ENCODE measurements around the gene TRIM6. TPM values are rescaled to one million over a fixed set of nuclear protein-coding genes. Genes with fewer than 3 reads are reported as not detected.
"Not testable (repeated sequence)": the region's sequence is repeated elsewhere in the genome, so short reads cannot be mapped to it uniquely, and the experiment has no call there.

Gene TRIM6
- total and polyA plus RNA-seq, 4 donors = 2.1 to 6.3 (median 4.3) TPM

DNA sequence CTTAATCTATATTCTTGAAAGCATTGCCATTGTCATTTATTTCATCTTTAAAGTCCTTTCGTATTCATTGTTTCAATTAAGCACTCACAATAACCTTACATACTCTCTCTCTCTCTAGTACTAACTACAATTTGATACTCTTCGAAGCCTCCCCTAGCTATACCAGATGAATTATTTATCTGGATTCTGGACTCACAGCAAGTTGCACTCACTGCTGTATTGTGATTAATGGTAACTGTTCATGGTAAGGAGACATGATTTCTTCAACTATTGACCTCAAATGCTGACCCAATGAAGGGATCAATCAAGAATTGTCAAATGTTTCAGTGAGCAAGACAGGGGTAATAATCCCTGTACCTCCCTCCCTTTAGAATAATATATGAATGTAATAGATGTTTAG is 21.8 kb upstream of the TRIM6 start:
- WGBS, 2 donors = 87 to 89% methylated on average over 2 of the region's 2 CpGs
- Histone ChIP-seq H3K4me1 (ENCODE audit: control insufficient read depth in 1 of 2, insufficient read depth in 2 of 2, low read length in 2 of 2) (no peaks in the 10 kb centered on the region), H3K4me3 (ENCODE audit: low read length in 2 of 2) (no peak overlapping the region), H3K36me3 (ENCODE audit: control insufficient read depth in 1 of 2, insufficient read depth in 2 of 2, low read length in 1 of 2) (no peaks in the 10 kb centered on the region), H3K9me3 (ENCODE audit: control insufficient read depth, low read length) (no peaks in the 10 kb centered on the region), H3K27ac (ENCODE audit: low read depth in 1 of 2, low read length in 2 of 2) (no peak overlapping the region), H3K27me3 (ENCODE audit: control insufficient read depth in 1 of 2, insufficient read depth in 2 of 2, low read length in 1 of 2) (no peaks in the 10 kb centered on the region)
- DNase-seq (no peak), ATAC-seq (ENCODE audit: low FRiP score) (no peak)
- intact Hi-C loops (cut with DNase I) = no loop called here

- H3K9me3 ChIP-seq (ENCODE audit: control insufficient read depth, low read length) = no peaks in the 10 kb centered on the region
- ATAC-seq (ENCODE audit: low FRiP score) = no peak
- H3K4me1 ChIP-seq (ENCODE audit: control insufficient read depth in 1 of 2, insufficient read depth in 2 of 2, low read length in 2 of 2) = no peaks in the 10 kb centered on the region
- H3K36me3 ChIP-seq (ENCODE audit: control insufficient read depth in 1 of 2, insufficient read depth in 2 of 2, low read length in 1 of 2) = no peaks in the 10 kb centered on the region
- no peaks in the 10 kb centered on the region for H3K27me3 ChIP-seq (ENCODE audit: control insufficient read depth in 1 of 2, insufficient read depth in 2 of 2, low read length in 1 of 2)
- WGBS, 2 donors = 65 to 74% methylated on average over 4 of the region's 4 CpGs
- no peak for DNase-seq
- intact Hi-C loops (cut with DNase I) = no loop called here
- no peak overlapping the region for H3K4me3 ChIP-seq (ENCODE audit: low read length in 2 of 2)
- no peak overlapping the region for H3K27ac ChIP-seq (ENCODE audit: low read depth in 1 of 2, low read length in 2 of 2)
These were observed 21.3 kb upstream of the TRIM6 start for GRCh38 chr11:5575152-5575551.

DNA sequence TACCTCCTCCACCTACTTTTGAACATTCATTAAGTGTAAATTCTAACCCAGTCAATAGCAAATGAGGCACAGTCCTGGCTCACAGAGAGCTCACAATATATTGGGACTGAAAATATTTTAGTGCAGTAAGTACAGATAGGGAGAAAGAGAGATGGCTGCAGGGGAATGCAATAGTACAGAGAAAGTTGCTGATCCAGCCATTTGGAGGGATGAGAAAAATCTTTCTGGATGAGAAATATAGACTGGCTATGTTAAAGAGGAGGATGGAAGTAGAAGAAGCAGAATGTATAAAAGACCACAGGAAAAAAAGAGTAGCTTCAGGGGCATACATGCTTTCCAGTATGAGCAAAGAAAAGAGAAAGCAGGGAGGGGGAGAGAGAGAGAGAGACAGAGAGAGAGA is 19.3 kb upstream of the TRIM6 start:
- intact Hi-C loops (cut with DNase I) = no loop called here
- no peaks in the 10 kb centered on the region for H3K27me3 ChIP-seq (ENCODE audit: control insufficient read depth in 1 of 2, insufficient read depth in 2 of 2, low read length in 1 of 2)
- H3K4me1 ChIP-seq (ENCODE audit: control insufficient read depth in 1 of 2, insufficient read depth in 2 of 2, low read length in 2 of 2) = no peaks in the 10 kb centered on the region
- H3K4me3 ChIP-seq (ENCODE audit: low read length in 2 of 2) = no peak overlapping the region
- H3K36me3 ChIP-seq (ENCODE audit: control insufficient read depth in 1 of 2, insufficient read depth in 2 of 2, low read length in 1 of 2) = no peaks in the 10 kb centered on the region
- H3K9me3 ChIP-seq (ENCODE audit: control insufficient read depth, low read length) = no peaks in the 10 kb centered on the region
- ATAC-seq (ENCODE audit: low FRiP score) = no peak
- DNase-seq = no peak
- H3K27ac ChIP-seq (ENCODE audit: low read depth in 1 of 2, low read length in 2 of 2) = no peak overlapping the region

- Histone ChIP-seq H3K36me3 (ENCODE audit: control insufficient read depth in 1 of 2, insufficient read depth in 2 of 2, low read length in 1 of 2) (no peaks in the 10 kb centered on the region), H3K4me3 (ENCODE audit: low read length in 2 of 2) (no peak within 1 kb of the TSS), H3K9me3 (ENCODE audit: control insufficient read depth, low read length) (no peaks in the 10 kb centered on the region), H3K27ac (ENCODE audit: low read depth in 1 of 2, low read length in 2 of 2) (no peak within 1 kb of the TSS), H3K27me3 (ENCODE audit: control insufficient read depth in 1 of 2, insufficient read depth in 2 of 2, low read length in 1 of 2) (no peaks in the 10 kb centered on the region), H3K4me1 (ENCODE audit: control insufficient read depth in 1 of 2, insufficient read depth in 2 of 2, low read length in 2 of 2) (no peaks in the 10 kb centered on the region)
- DNase-seq (no peak), ATAC-seq (ENCODE audit: low FRiP score) (no peak)
- WGBS, 2 donors = 95 to 96% methylated on average over 8 of the region's 8 CpGs
- intact Hi-C loops (cut with DNase I) = no loop called here
These were observed 15.9 kb upstream of the TRIM6 start, which contains the start of gene OR52B6 for GRCh38 chr11:5580577-5580976. Gene OR52B6 (plus strand): TSS chr11:5580877. CDS start chr11:5580877, 0 bp downstream.

- Histone ChIP-seq H3K4me3 (ENCODE audit: low read length in 2 of 2) (no peak overlapping the region), H3K36me3 (ENCODE audit: control insufficient read depth in 1 of 2, insufficient read depth in 2 of 2, low read length in 1 of 2) (no peaks in the 10 kb centered on the region), H3K27ac (ENCODE audit: low read depth in 1 of 2, low read length in 2 of 2) (no peak overlapping the region), H3K9me3 (ENCODE audit: control insufficient read depth, low read length) (no peaks in the 10 kb centered on the region), H3K27me3 (ENCODE audit: control insufficient read depth in 1 of 2, insufficient read depth in 2 of 2, low read length in 1 of 2) (no peaks in the 10 kb centered on the region), H3K4me1 (ENCODE audit: control insufficient read depth in 1 of 2, insufficient read depth in 2 of 2, low read length in 2 of 2) (no peaks in the 10 kb centered on the region)
- DNase-seq (no peak), ATAC-seq (ENCODE audit: low FRiP score) (no peak)
- intact Hi-C loops (cut with DNase I) = no loop called here
- 85 to 86% methylated on average over 4 of the region's 4 CpGs for WGBS, 2 donors
These were observed 15.4 kb upstream of the TRIM6 start for GRCh38 chr11:5581014-5581413.

- intact Hi-C loops (cut with DNase I); H3K36me3 ChIP-seq (ENCODE audit: control insufficient read depth in 1 of 2, insufficient read depth in 2 of 2, low read length in 1 of 2); H3K27ac ChIP-seq (ENCODE audit: low read depth in 1 of 2, low read length in 2 of 2); H3K4me3 ChIP-seq (ENCODE audit: low read length in 2 of 2); H3K9me3 ChIP-seq (ENCODE audit: control insufficient read depth, low read length); H3K4me1 ChIP-seq (ENCODE audit: control insufficient read depth in 1 of 2, insufficient read depth in 2 of 2, low read length in 2 of 2); ATAC-seq (ENCODE audit: low FRiP score); H3K27me3 ChIP-seq (ENCODE audit: control insufficient read depth in 1 of 2, insufficient read depth in 2 of 2, low read length in 1 of 2); DNase-seq: not testable (repeated sequence)
- WGBS, 2 donors = 71 to 88% methylated on average over 5 of the region's 5 CpGs
These were observed 12.0 kb upstream of the TRIM6 start for GRCh38 chr11:5584458-5584857.

DNA sequence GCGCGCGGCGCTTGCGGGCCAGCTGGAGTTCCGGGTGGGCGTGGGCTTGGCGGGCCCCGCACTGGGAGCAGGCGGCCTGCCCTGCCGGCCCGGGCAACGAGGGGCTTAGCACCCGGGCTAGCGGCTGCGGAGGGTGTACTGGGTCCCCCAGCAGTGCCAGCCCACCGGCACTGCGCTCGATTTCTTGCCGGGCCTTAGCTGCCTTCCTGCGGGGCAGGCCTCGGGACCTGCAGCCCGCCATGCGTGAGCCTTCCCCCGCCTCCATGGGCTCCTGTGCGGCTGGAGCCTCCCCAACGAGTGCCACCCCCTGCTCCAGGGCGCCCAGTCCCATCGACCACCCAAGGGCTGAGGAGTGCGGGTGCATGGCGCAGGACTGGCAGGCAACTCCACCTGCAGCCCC is 6.5 kb upstream of the TRIM6 start:
- H3K9me3 ChIP-seq (ENCODE audit: control insufficient read depth, low read length); intact Hi-C loops (cut with DNase I); H3K27ac ChIP-seq (ENCODE audit: low read depth in 1 of 2, low read length in 2 of 2); H3K36me3 ChIP-seq (ENCODE audit: control insufficient read depth in 1 of 2, insufficient read depth in 2 of 2, low read length in 1 of 2); H3K4me1 ChIP-seq (ENCODE audit: control insufficient read depth in 1 of 2, insufficient read depth in 2 of 2, low read length in 2 of 2); ATAC-seq (ENCODE audit: low FRiP score); H3K4me3 ChIP-seq (ENCODE audit: low read length in 2 of 2); DNase-seq; H3K27me3 ChIP-seq (ENCODE audit: control insufficient read depth in 1 of 2, insufficient read depth in 2 of 2, low read length in 1 of 2): not testable (repeated sequence)
- WGBS, 2 donors = 93 to 98% methylated on average over 31 of the region's 31 CpGs

DNA sequence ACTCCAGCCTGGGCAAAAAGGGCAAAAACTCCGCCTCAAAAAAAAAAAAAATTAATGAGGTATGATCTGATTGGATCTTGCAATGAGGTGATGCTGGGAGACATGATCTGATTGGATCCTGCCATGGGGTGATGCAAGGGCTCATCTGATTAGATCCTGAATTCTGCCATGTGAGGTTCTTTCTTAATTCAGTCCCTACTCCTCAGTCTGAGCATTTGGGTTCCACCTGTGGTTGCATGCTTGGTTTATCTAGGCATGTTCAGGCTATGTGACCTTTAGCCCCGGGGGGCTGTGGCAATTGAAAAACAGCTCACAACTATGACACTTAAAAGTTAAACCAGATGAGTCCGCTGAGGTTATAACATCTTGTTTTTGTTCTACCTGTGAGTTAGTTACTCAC is 4.8 kb upstream of the TRIM6 start:
- Histone ChIP-seq H3K4me1 (ENCODE audit: control insufficient read depth in 1 of 2, insufficient read depth in 2 of 2, low read length in 2 of 2) (no peaks in the 10 kb centered on the region), H3K27me3 (ENCODE audit: control insufficient read depth in 1 of 2, insufficient read depth in 2 of 2, low read length in 1 of 2) (no peaks in the 10 kb centered on the region), H3K36me3 (ENCODE audit: control insufficient read depth in 1 of 2, insufficient read depth in 2 of 2, low read length in 1 of 2) (no peaks in the 10 kb centered on the region), H3K9me3 (ENCODE audit: control insufficient read depth, low read length) (no peaks in the 10 kb centered on the region), H3K27ac (ENCODE audit: low read depth in 1 of 2, low read length in 2 of 2) (no peak overlapping the region), H3K4me3 (ENCODE audit: low read length in 2 of 2) (no peak overlapping the region)
- no peak for ATAC-seq (ENCODE audit: low FRiP score)
- 67 to 71% methylated on average over 3 of the region's 3 CpGs for WGBS, 2 donors
- no peak for DNase-seq
- intact Hi-C loops (cut with DNase I) = no loop called here

DNA sequence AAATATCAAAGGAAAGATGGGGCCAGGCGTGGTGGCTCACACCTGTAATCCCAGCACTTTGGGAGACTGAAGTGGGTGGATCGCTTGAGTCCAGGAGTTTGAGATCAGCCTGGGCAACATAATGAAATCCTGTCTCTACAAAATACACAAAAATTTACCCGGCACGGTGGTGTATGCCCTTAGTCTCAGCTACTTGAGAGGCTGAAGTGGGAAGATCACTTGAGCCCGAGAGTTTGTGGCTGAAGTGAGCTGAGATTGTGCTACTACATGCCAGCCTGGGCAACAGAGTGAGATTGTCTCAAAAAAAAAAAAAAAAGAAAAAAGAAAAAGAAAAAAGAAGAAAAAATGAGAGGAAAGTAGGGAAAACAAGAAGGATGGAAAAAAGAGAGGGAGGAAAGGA is 3.8 kb upstream of the TRIM6 start:
- H3K4me3 ChIP-seq (ENCODE audit: low read length in 2 of 2) = no peak overlapping the region
- intact Hi-C loops (cut with DNase I) = no loop called here
- WGBS, 2 donors = 77 to 83% methylated on average over 5 of the region's 5 CpGs
- no peaks in the 10 kb centered on the region for H3K36me3 ChIP-seq (ENCODE audit: control insufficient read depth in 1 of 2, insufficient read depth in 2 of 2, low read length in 1 of 2)
- no peaks in the 10 kb centered on the region for H3K9me3 ChIP-seq (ENCODE audit: control insufficient read depth, low read length)
- no peak for DNase-seq
- no peak overlapping the region for H3K27ac ChIP-seq (ENCODE audit: low read depth in 1 of 2, low read length in 2 of 2)
- ATAC-seq (ENCODE audit: low FRiP score) = no peak
- H3K27me3 ChIP-seq (ENCODE audit: control insufficient read depth in 1 of 2, insufficient read depth in 2 of 2, low read length in 1 of 2) = no peaks in the 10 kb centered on the region
- no peaks in the 10 kb centered on the region for H3K4me1 ChIP-seq (ENCODE audit: control insufficient read depth in 1 of 2, insufficient read depth in 2 of 2, low read length in 2 of 2)
